NCI-H345 treated with DMSO at 0.1 percent for 48 hours (cell line): ENCODE measurements around the gene MACROD2.
"Not testable (repeated sequence)": the region's sequence is repeated elsewhere in the genome, so short reads cannot be mapped to it uniquely, and the experiment has no call there.

Source experiments
- DNase-seq: peaks from one replicate; lab custom pipeline; 2025; ENCODE audit not compliant: unreplicated experiment; lab: John Stamatoyannopoulos, UW

The MACROD2 gene

DNA sequence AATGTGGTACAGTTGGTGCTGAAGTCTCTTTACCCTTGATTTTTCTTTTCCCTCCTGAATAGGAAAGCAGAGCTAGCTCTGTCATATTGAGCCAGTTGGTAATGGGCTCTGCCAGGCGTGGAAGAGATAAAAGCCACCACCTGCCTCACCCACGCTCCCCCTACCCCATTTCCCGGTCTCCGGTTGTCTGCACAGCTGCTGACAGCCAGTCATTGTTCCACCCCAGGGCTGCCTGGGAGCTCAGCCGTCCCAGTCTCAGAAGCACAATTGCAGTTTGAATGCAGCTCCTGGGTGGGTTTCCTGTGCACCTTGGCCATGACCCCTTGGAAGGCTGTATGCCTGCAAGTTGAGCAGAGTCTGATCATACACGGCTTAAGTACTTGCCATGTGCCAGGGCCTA, 1017.2 kb downstream of the MACROD2 start:
- DNase-seq = peak; percentile 83

- DNase-seq = not testable (repeated sequence)
Observed at GRCh38 chr20:15016875-15017274, 1021.6 kb downstream of the MACROD2 start.

GRCh38 chr20:15018966-15019365, 1023.6 kb downstream of the MACROD2 start:
- DNase-seq = no peak

GRCh38 chr20:15020845-15021244, 1025.5 kb downstream of the MACROD2 start:
- DNase-seq = no peak

GRCh38 chr20:15022921-15023320, 1027.6 kb downstream of the MACROD2 start:
- DNase-seq = no peak

GRCh38 chr20:15026759-15027158, 1031.4 kb downstream of the MACROD2 start:
- no peak for DNase-seq

- DNase-seq = no peak
Observed at GRCh38 chr20:15030826-15031225, 1035.5 kb downstream of the MACROD2 start.

DNA sequence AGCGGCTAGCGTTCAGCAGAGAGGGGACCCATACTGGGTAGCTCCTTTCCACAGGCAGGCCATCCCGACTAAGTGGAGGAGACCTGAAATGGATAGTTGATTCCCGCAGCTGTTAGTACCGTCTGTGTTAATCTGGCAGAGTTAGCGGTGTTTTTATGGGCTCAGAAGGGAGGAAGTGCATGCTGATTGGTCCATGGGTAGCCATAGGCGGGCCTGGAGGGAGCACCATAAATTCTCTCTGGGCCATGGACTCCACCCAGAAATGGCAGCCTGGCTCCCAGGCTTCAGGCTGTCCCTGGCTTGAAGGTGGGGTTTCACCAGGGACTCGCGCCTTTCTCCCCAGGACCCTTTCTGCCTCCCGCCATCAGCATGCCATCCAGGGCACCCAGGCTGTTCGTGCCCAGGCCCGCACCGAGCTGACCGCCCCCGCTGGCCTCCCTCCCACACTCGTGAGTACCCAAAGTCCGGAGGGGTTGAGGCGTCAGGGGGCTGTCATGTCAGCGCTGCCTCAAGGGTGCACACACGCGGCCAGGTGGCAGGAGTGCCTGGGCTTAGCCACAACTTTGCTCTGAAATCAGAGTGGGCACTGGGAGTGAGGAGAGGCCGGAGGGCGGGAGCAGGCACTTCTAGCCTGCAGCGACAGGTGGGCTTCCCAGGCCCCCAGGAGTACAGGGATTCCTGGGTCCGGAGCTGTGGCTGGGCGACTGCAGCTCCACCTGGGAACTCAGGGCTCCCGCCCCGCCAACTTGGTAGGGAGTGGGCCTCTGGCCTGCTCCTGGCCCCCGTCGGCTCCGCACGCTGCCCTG, 1036.4 kb downstream of the MACROD2 start:
- DNase-seq = no peak

DNA sequence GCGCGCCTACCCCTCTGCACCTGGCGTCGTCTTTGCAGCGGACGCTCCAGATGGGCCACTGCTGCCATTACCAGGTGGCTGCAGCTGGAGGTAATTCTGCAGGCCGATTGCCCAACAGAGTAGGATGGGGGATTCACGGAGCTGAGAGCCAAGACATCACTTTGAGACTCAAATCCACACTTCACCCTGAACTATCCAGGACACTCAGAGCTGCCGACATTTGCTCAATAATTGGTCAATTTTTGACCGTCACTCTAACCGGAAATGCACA, 1037.0 kb downstream of the MACROD2 start:
- DNase-seq = no peak

GRCh38 chr20:15033269-15033668, 1038.0 kb downstream of the MACROD2 start:
- no peak for DNase-seq

DNA sequence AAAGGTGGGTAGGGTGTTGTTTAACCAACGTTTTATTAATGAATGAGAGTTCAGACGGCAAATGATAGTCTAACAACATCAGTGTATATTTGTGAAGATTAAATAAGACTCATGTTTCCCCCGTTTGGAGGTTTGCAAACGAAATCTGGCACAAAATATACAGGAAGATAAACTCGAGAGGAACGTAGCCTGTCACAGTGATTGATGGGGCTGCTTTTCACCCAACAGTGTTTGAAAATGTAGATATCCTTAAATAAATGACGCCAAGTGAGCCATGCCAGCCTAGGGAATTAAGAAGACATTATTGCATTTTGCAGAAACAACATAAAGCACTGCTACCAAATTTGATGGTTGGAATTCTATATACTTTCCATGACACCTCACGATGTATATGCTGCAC, 1038.6 kb downstream of the MACROD2 start:
- no peak for DNase-seq

DNA sequence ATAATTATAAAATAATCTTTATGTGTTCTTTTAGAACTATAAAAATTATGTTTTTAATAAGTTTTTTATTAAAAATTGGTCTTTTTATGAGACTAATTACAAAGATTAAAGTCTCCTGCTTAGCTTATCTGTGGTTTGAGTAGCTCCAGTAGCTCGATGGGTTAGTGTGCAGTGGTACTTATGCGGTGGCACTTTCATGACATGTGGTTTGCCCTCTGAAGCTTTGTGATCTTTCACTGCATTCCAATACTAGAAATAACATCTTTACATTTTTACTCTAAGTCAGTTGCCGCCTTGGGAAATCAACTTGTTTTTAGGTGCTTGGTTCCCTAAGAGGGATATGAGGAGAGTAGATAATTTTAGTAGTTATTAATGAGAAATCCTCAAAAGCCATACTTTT, 1041.6 kb downstream of the MACROD2 start:
- no peak for DNase-seq

DNA sequence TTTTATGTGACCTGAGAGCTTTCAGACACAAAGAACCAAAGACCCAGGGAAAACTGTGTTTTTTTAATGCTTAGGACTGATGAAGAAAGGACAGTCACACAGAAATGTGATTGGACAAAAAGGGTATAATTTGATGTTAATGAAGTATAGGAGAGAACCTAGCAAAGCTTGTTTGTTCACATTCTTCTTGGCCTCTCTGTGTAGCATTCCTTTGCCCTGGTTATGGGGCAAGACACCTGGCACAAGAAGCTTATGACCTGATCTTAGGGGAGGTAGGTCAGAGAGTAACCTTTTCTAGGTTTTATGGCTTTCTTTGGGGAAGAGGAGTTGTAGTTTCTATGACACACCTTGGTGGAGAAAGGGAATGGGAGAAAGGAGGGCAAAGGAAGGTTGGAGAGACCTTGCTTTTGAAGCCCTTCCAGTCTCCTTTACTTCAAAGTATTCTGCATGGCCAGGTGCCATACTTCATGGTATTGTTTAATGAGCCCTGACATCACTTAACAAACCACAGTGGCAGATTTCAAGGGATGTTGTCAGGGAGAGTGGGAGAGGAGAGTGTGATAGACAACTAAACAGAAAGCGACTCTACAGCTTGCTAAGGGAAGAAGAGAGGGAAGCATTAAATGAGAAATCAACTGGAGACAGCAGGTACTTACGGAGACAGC, 1043.9 kb downstream of the MACROD2 start:
- no peak for DNase-seq

DNA sequence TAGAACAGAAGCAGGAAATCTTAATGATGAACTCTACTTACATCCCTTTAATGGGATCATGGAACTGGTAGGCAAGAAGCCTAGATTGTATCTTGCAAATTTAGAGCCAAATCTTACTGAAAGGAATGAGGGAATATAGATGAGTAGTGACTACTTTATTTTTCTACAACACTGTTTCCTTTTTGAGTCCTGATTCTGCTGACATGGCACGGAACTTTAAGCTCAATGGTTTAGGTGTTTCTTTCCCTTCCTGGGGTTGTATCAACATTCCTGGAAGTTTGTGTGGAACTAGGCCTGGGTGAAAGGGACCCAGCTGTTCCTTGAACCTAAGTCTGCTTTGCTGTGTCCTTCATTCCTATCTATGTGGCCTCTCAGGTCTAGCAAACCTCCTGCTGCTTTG, 1047.4 kb downstream of the MACROD2 start:
- no peak for DNase-seq

DNA sequence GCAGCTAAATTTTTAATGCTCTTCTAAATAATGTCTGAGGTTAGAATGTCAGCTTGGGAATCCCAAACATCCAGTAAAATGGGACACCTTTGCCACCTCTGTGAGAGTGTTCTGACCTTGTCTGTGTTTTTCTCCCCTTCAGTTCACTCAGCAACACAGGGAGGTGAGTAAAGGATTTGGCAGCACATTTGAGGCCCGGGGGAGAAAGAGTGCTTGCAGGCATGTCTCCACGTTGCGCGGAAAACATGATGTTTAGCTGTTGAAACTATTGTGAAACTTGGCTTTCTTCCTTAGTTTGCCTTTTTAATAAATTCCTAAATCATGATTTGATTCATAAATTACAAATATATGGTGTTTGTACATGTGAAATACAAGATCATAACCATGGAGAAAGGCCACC, 1049.9 kb downstream of the MACROD2 start:
- no peak for DNase-seq

DNA sequence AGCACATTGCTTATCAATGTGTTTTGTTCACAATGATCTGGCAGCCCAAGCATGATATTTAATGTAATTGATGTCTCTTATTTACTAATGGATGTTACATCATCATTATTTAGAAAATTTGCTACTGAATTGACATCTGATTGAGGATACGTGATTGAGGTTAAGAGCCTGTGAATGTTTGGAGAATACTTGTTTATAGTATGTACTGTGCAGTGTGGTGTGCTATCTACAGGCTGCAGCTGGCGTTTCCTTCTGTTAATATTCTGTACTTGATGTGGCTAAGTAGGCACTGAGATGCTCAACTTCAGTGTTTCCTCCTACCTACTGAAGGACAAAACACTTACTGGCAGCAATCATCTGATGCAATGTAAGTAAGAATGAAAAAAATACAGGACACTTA, 1051.7 kb downstream of the MACROD2 start:
- no peak for DNase-seq

- DNase-seq = no peak
Observed at GRCh38 chr20:15047601-15048000, 1052.3 kb downstream of the MACROD2 start.

- no peak for DNase-seq
Observed at GRCh38 chr20:15056246-15056645, 1060.9 kb downstream of the MACROD2 start.

DNA sequence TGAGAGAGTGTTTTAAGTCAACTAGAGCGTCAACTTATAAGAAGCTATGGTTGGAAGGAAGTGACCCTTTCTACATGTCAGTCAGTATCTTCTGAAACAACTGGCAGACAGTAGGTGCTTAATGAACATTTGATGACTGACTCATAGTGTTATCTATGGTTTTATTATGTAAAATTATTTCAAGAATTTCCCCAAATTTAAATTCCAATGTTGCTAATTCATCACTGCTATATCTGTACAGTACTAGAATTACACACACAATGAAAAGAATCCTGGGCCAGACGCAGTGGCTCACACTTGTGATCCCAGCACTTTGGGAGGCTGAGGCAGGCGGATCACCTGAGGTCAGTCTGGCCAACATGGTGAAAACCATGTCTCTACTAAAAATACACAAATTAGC, 1063.5 kb downstream of the MACROD2 start:
- no peak for DNase-seq

DNA sequence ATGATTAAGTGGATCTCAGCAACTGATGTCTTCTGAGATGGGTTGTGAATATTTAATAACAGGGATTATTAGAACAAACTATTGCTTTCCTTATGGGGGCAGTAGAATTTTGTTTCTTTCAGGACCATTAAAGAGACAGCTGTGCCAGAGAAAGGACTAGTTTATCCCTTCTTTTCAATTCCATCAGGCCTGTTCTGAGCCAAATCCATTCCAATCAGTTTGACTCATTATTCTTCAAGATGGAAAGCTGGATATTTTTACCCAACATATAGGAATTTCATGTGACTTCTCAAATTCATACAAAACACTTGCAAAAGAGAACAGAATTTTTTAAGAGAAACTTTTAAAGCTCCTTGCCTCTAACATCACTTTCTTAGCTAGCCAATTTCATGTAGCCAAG, 1064.1 kb downstream of the MACROD2 start:
- no peak for DNase-seq

DNA sequence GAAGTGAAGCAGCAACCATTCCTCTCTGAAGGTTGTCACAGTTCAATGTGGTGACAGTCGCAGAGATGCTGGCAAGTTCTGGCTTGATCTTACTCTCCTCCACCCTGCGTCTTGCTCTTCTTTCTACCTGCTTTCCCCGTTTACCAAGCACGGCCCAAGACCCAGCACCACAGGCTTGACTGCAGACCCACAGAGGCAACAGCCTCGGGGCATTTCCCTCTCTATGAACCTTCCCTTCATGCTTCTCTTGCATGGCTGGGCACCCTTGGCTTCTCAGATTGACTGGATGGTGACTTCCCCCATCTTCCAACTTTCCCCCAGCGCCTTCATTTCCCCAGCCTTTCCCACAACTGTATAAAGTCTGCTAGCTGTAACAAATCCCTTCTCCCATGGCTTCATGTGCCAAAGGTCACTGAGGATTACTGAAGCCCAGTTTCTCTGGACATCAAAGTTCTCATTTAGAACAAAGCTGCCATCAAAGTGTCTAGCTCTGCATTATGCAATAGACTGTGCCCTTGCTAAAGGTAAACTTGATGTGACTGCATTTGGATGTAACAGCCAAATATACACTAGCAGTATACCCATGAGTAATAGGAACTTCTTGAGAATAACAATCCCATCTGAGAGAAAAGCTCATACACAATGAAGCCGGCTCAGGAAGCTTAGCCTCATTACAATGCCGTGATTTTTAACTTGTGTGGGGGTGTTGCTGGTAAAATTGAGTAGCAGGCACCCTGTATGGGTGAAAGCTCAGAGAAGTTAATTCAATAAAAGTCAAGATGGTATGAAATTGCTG, 1065.1 kb downstream of the MACROD2 start:
- no peak for DNase-seq

DNA sequence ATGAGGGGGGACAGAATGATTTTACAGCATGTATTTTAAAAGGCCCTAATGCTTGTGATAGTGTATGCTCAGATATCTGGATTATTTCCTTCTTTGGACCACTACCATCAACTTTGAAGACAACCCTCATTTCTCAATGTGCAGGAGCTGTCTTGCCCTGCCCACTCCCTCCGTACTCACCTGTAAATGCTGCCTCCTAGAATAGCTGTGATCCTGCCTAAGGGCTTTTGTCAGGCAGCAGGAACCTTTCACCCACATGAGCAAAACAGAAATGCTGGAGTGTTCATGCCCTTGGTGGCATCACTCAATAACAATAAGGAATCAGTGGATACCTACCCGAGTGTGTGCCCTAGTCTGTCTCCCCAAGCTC, 1065.7 kb downstream of the MACROD2 start:
- DNase-seq = no peak
